Measurements from ENCODE around the gene LRCH1.

Gene LRCH1

DNA sequence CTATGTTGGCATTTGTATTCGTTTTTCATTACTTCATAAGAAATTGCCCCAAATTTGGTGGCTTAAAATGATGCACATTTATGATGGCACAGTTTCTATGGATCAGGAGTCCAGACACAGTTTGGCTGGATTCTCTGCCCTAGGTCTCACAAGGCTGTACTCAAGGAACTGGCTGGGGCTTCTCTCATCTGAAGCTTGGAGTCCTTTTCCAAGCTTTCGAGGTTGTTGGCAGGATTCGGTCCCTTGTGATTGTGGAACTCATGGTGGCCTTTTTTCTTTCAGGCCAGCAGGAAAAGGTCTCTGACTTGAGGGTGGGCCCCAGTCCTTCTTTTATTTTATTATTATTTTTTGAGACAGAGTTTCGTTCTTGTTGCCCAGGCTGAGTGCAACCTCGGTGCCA lies 23.8 kb downstream of the LRCH1 start:
- Histone ChIP-seq H3K4me3 (ENCODE audit: low read depth, low read length) (no peak overlapping the region), H3K9ac (ENCODE audit: low read length) (no peak overlapping the region), H3K4me1 (ENCODE audit: control insufficient read depth, insufficient read depth, low read length) (peaks cover 8% of the 10 kb centered on the region; the same call in 1 of the 2 replicates), H3K9me3 (ENCODE audit: control insufficient read depth, insufficient read depth, low read depth, low read length) (no peaks in the 10 kb centered on the region), H3K27me3 (ENCODE audit: control insufficient read depth, insufficient read depth, low read length) (no peaks in the 10 kb centered on the region), H3K27ac (ENCODE audit: low read depth, low read length) (no peak overlapping the region), H3K36me3 (ENCODE audit: control insufficient read depth, insufficient read depth, low read length) (no peaks in the 10 kb centered on the region)

- Histone ChIP-seq H3K36me3 (ENCODE audit: control insufficient read depth, insufficient read depth, low read length) (no peaks in the 10 kb centered on the region), H3K9ac (ENCODE audit: low read length) (no peak overlapping the region), H3K4me3 (ENCODE audit: low read depth, low read length) (no peak overlapping the region)
Measured at GRCh38 chr13:46577696-46578589, 25.0 kb downstream of the LRCH1 start.

DNA sequence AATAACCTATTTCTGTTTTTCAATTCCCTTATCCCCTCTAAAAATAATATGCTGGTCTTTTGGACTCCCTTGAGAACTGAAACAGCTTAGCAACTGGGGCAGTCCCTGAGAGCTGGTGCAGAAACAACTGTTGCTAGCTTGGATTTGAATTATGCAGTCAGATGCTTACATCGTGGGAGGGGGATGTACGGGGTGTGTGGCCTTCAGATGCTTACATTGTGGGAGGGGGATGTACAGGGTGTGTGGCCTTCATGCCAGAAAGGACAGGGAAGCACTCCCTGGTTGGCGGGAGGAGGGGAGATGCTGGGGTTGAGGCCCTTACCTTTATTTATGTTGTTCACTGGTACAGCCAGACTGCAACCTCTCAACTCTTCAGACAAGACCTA lies 25.6 kb downstream of the LRCH1 start:
- Histone ChIP-seq H3K27me3 (ENCODE audit: control insufficient read depth, insufficient read depth, low read length) (no peaks in the 10 kb centered on the region), H3K4me1 (ENCODE audit: control insufficient read depth, insufficient read depth, low read length) (peaks cover 8% of the 10 kb centered on the region; the same call in 1 of the 2 replicates), H3K36me3 (ENCODE audit: control insufficient read depth, insufficient read depth, low read length) (no peaks in the 10 kb centered on the region), H3K27ac (ENCODE audit: low read depth, low read length) (no peak overlapping the region), H3K9me3 (ENCODE audit: control insufficient read depth, insufficient read depth, low read depth, low read length) (no peaks in the 10 kb centered on the region), H3K9ac (ENCODE audit: low read length) (no peak overlapping the region), H3K4me3 (ENCODE audit: low read depth, low read length) (no peak overlapping the region)

More at GRCh38 chr13:46577696-46578589, 25.0 kb downstream of the LRCH1 start:
- Histone ChIP-seq H3K27ac (ENCODE audit: low read depth, low read length) (no peak overlapping the region), H3K4me1 (ENCODE audit: control insufficient read depth, insufficient read depth, low read length) (peaks cover 8% of the 10 kb centered on the region; the same call in 1 of the 2 replicates), H3K9me3 (ENCODE audit: control insufficient read depth, insufficient read depth, low read depth, low read length) (no peaks in the 10 kb centered on the region), H3K27me3 (ENCODE audit: control insufficient read depth, insufficient read depth, low read length) (no peaks in the 10 kb centered on the region)

DNA sequence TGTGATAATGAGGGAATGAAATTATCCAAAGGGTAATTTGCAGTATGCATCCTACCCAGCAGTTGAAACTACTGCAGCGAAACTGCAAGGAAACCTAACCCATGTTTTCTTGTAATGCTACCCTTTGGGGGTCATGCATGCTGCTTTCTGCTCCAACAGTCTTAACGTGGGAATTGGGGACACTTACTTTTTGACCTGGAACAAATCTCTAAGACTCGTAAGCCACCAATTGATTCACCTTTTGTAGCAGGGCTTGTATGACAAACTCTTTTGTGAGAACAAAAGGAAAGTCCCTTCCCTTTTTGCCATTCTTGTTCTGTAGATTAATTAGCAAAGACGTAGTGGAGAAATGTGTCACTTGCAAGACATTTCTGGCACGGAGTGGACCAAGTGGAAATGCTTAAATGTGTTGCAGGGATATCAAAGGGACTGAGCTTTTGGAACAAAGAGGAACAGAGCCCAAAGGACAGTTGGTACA lies 27.4 kb downstream of the LRCH1 start:
- peaks cover 8% of the 10 kb centered on the region; the same call in 1 of the 2 replicates for H3K4me1 ChIP-seq (ENCODE audit: control insufficient read depth, insufficient read depth, low read length)
- H3K9me3 ChIP-seq (ENCODE audit: control insufficient read depth, insufficient read depth, low read depth, low read length), result no peaks in the 10 kb centered on the region
- H3K4me3 ChIP-seq (ENCODE audit: low read depth, low read length), result no peak overlapping the region
- no peak overlapping the region for H3K9ac ChIP-seq (ENCODE audit: low read length)
- no peak overlapping the region for H3K27ac ChIP-seq (ENCODE audit: low read depth, low read length)
- H3K36me3 ChIP-seq (ENCODE audit: control insufficient read depth, insufficient read depth, low read length), result no peaks in the 10 kb centered on the region
- no peaks in the 10 kb centered on the region for H3K27me3 ChIP-seq (ENCODE audit: control insufficient read depth, insufficient read depth, low read length)

DNA sequence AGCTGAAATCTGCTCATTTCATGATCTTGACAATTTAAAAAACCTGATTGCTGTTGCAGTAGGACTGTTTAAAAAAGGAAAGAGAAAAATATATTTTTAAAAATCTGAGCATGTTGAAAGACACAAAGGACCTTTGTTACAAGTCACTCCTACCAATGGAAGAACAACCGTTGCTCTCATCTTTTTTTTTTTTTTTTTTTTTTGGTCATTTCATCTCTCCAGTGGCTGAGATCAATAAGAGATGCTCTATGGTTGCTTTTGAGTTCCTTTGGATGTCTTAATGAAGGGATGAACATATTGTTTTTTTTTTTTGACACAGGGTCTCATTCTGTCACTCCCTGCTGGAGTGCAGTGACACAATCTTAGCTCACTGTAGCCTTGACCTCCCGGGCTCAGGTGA lies 29.2 kb downstream of the LRCH1 start:
- Histone ChIP-seq H3K4me1 (ENCODE audit: control insufficient read depth, insufficient read depth, low read length) (peaks cover 8% of the 10 kb centered on the region; the same call in 1 of the 2 replicates), H3K27me3 (ENCODE audit: control insufficient read depth, insufficient read depth, low read length) (no peaks in the 10 kb centered on the region), H3K36me3 (ENCODE audit: control insufficient read depth, insufficient read depth, low read length) (no peaks in the 10 kb centered on the region), H3K27ac (ENCODE audit: low read depth, low read length) (no peak overlapping the region), H3K4me3 (ENCODE audit: low read depth, low read length) (no peak overlapping the region), H3K9ac (ENCODE audit: low read length) (no peak overlapping the region), H3K9me3 (ENCODE audit: control insufficient read depth, insufficient read depth, low read depth, low read length) (no peaks in the 10 kb centered on the region)

GRCh38 chr13:46586751-46587514 lies 34.0 kb downstream of the LRCH1 start:
- H3K27me3 ChIP-seq (ENCODE audit: control insufficient read depth, insufficient read depth, low read length), result no peaks in the 10 kb centered on the region
- H3K4me3 ChIP-seq (ENCODE audit: low read depth, low read length), result no peak overlapping the region
- no peaks in the 10 kb centered on the region for H3K36me3 ChIP-seq (ENCODE audit: control insufficient read depth, insufficient read depth, low read length)
- H3K9ac ChIP-seq (ENCODE audit: low read length), result no peak overlapping the region
- H3K27ac ChIP-seq (ENCODE audit: low read depth, low read length), result no peak overlapping the region
- no peaks in the 10 kb centered on the region; the same call in 1 of the 2 replicates for H3K4me1 ChIP-seq (ENCODE audit: control insufficient read depth, insufficient read depth, low read length)
- H3K9me3 ChIP-seq (ENCODE audit: control insufficient read depth, insufficient read depth, low read depth, low read length), result no peaks in the 10 kb centered on the region

DNA sequence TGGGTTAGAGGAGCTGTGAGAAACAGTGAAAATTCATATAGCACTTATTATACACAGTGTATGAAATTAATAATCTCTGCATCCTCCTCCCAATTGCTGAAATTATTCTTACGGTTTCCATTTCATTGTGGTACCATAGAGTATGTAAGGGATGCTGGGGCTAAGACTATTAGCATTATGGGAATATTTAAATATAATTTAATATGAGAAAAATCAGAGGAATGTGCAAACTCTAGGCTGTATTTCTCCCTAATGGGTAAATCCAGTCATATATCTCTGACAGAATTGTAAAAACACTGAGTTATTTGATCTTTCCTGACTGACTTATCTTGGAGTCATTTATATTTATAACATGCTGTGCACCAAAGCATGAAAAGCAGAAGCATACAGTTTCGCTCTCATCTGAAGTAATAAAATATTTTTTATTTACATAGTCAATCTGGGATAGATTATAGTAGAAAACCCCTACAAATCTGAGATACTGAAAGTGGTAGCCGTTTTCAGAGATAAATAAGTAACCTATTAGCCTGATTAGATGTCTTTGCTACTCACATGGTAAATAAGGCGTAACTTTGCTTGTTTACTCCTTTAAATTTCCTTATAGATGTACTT lies 34.9 kb downstream of the LRCH1 start:
- Histone ChIP-seq H3K27me3 (ENCODE audit: control insufficient read depth, insufficient read depth, low read length) (no peaks in the 10 kb centered on the region), H3K9me3 (ENCODE audit: control insufficient read depth, insufficient read depth, low read depth, low read length) (no peaks in the 10 kb centered on the region), H3K27ac (ENCODE audit: low read depth, low read length) (no peak overlapping the region), H3K4me3 (ENCODE audit: low read depth, low read length) (no peak overlapping the region), H3K4me1 (ENCODE audit: control insufficient read depth, insufficient read depth, low read length) (no peaks in the 10 kb centered on the region; the same call in 1 of the 2 replicates), H3K36me3 (ENCODE audit: control insufficient read depth, insufficient read depth, low read length) (no peaks in the 10 kb centered on the region), H3K9ac (ENCODE audit: low read length) (no peak overlapping the region)

GRCh38 chr13:46592385-46592784 lies 39.4 kb downstream of the LRCH1 start:
- no peaks in the 10 kb centered on the region for H3K4me1 ChIP-seq (ENCODE audit: control insufficient read depth, insufficient read depth, low read length)
- no peak overlapping the region for H3K27ac ChIP-seq (ENCODE audit: low read depth, low read length)
- H3K36me3 ChIP-seq (ENCODE audit: control insufficient read depth, insufficient read depth, low read length), result no peaks in the 10 kb centered on the region
- H3K9ac ChIP-seq (ENCODE audit: low read length), result no peak overlapping the region
- no peaks in the 10 kb centered on the region for H3K9me3 ChIP-seq (ENCODE audit: control insufficient read depth, insufficient read depth, low read depth, low read length)
- H3K4me3 ChIP-seq (ENCODE audit: low read depth, low read length), result no peak overlapping the region
- no peaks in the 10 kb centered on the region for H3K27me3 ChIP-seq (ENCODE audit: control insufficient read depth, insufficient read depth, low read length)

DNA sequence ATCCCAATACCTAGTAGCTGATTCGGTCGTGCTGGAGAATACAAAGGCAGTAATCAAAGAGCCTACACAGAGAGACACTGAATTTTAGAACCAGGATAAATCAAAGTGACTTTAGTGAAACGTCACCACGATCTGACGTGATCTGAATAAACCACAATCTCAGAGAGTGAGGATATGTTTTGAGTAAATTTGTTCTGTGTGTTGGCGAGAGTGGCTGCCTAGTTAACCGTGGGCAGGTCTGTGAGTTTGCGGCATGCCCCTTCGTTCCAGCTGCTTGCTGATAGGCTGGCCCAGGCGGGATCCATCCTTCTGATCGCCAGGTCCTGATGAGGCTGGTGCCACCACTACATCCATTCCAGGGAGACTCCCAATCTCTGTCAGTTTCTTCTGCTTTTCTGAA lies 40.4 kb downstream of the LRCH1 start:
- H3K9ac ChIP-seq (ENCODE audit: low read length), result no peak overlapping the region
- H3K36me3 ChIP-seq (ENCODE audit: control insufficient read depth, insufficient read depth, low read length), result no peaks in the 10 kb centered on the region
- no peaks in the 10 kb centered on the region for H3K9me3 ChIP-seq (ENCODE audit: control insufficient read depth, insufficient read depth, low read depth, low read length)
- no peak overlapping the region for H3K4me3 ChIP-seq (ENCODE audit: low read depth, low read length)
- no peaks in the 10 kb centered on the region for H3K27me3 ChIP-seq (ENCODE audit: control insufficient read depth, insufficient read depth, low read length)
- no peak overlapping the region for H3K27ac ChIP-seq (ENCODE audit: low read depth, low read length)
- H3K4me1 ChIP-seq (ENCODE audit: control insufficient read depth, insufficient read depth, low read length), result no peaks in the 10 kb centered on the region

DNA sequence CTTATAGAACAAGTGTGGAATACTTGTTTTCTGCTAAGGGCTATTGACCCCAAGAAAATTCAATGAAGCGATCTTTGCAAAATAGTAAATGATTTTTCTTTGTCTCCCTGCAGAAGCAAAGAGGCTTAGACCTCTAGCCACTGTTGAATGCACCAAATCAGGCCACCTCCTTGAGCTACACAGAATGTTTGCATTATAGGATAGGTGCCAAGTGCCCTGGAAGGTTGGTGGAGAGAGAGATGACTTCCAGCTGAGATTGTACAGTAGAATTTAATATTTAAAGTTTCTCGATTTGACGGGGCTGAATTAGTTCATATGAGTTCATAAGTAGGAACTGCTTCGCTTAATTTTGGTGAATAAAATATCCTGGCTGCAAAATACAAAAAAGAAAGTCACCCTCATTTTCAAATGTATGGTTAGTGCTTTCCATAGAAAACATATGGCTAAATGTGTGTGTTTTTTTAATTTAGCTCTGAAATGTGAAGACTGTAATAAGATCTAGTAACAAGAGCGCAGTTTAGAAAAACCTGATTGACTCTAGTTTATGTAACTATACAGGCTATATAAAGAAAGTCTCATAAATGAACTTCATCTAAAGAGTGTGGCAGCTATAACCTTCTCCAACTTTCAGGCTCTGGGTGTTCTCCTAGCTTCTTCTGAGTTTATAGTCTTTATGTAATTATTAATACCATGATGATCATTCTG lies 41.6 kb downstream of the LRCH1 start:
- Histone ChIP-seq H3K27me3 (ENCODE audit: control insufficient read depth, insufficient read depth, low read length) (no peaks in the 10 kb centered on the region), H3K27ac (ENCODE audit: low read depth, low read length) (no peak overlapping the region), H3K4me1 (ENCODE audit: control insufficient read depth, insufficient read depth, low read length) (no peaks in the 10 kb centered on the region), H3K9me3 (ENCODE audit: control insufficient read depth, insufficient read depth, low read depth, low read length) (no peaks in the 10 kb centered on the region), H3K9ac (ENCODE audit: low read length) (no peak overlapping the region), H3K4me3 (ENCODE audit: low read depth, low read length) (no peak overlapping the region), H3K36me3 (ENCODE audit: control insufficient read depth, insufficient read depth, low read length) (no peaks in the 10 kb centered on the region)

Measured in HUES6 (cell line).